GM21447 (cell line): ENCODE measurements around the gene TMEM74B.
"Not testable (repeated sequence)": the region's sequence is repeated elsewhere in the genome, so short reads cannot be mapped to it uniquely, and the experiment has no call there.

Experiments used
- ATAC-seq: cut with Tn5 transposase; IDR thresholded peaks from one replicate; pipeline ENCODE4 v1.9.1; 2021; ENCODE audit not compliant: unreplicated experiment

The TMEM74B gene

GRCh38 chr20:1184638-1185315 is at the start of gene TMEM74B:
TSS of gene TMEM74B (minus strand) at chr20:1184981. CDS start at chr20:1183801, 1,180 bp downstream.
- no peak for ATAC-seq

GRCh38 chr20:1232286-1233111 is 47.7 kb upstream of the TMEM74B start:
- ATAC-seq = no peak

GRCh38 chr20:1229541-1229940 is 44.8 kb upstream of the TMEM74B start:
- ATAC-seq = no peak

GRCh38 chr20:1225783-1226654 is 41.2 kb upstream of the TMEM74B start, which contains the start of gene RAD21L1:
TSS of gene RAD21L1 (plus strand) at chr20:1226044. CDS start at chr20:1228454, 2,410 bp downstream.
- no peak for ATAC-seq

GRCh38 chr20:1225263-1225782 is 40.5 kb upstream of the TMEM74B start:
- no peak for ATAC-seq

- ATAC-seq = no peak
Observed at GRCh38 chr20:1224205-1224890, 39.6 kb upstream of the TMEM74B start.

GRCh38 chr20:1222750-1223149 is 38.0 kb upstream of the TMEM74B start:
- not testable (repeated sequence) for ATAC-seq

GRCh38 chr20:1216527-1217427 is 32.0 kb upstream of the TMEM74B start:
- ATAC-seq = not testable (repeated sequence)

- ATAC-seq = no peak
Observed at GRCh38 chr20:1215386-1216170, 30.8 kb upstream of the TMEM74B start.

- no peak for ATAC-seq
Observed at GRCh38 chr20:1214838-1215261, 30.1 kb upstream of the TMEM74B start.

- ATAC-seq = peak; percentile 73
Observed at GRCh38 chr20:1212607-1213396, 28.0 kb upstream of the TMEM74B start.

GRCh38 chr20:1212023-1212422 is 27.2 kb upstream of the TMEM74B start:
- no peak for ATAC-seq

- ATAC-seq = no peak
Observed at GRCh38 chr20:1210501-1210900, 25.7 kb upstream of the TMEM74B start.

- no peak for ATAC-seq
Observed at GRCh38 chr20:1209447-1210387, 24.9 kb upstream of the TMEM74B start.

- no peak for ATAC-seq
Observed at GRCh38 chr20:1207293-1207878, 22.6 kb upstream of the TMEM74B start.
